Mucosa of stomach (tissue), 1 donor: ENCODE data around the gene SMYD2.

Experiments used
- H3K27me3 ChIP-seq: one replicate; pipeline ENCODE4 v1.7.0; 2013; ENCODE audit warnings: mild to moderate bottlenecking, low read length; ENCODE audit not compliant: control insufficient read depth, insufficient read depth
- H3K36me3 ChIP-seq: one replicate; pipeline ENCODE4 v1.7.0; 2013; ENCODE audit warnings: low read length; ENCODE audit not compliant: control insufficient read depth, insufficient read depth
- H3K4me1 ChIP-seq: one replicate; pipeline ENCODE4 v1.7.0; 2013; ENCODE audit warnings: mild to moderate bottlenecking, low read length; ENCODE audit not compliant: control insufficient read depth, insufficient read depth
- H3K4me3 ChIP-seq: one replicate; pipeline ENCODE4 v1.7.0; 2013; ENCODE audit warnings: low read length
- H3K9ac ChIP-seq: one replicate; pipeline ENCODE4 v1.7.0; 2013; ENCODE audit warnings: mild to moderate bottlenecking, low read length, moderate library complexity
- H3K9me3 ChIP-seq: one replicate; pipeline ENCODE4 v1.7.0; 2013; ENCODE audit warnings: mild to moderate bottlenecking, low read length, moderate library complexity; ENCODE audit not compliant: control insufficient read depth
- donor health status: Pancreatic carcinoma.

Gene SMYD2

GRCh38 chr1:214329470-214330220 is 48.7 kb downstream of the SMYD2 start:
- H3K36me3 ChIP-seq = no peaks in the 10 kb centered on the region
- no peak overlapping the region for H3K9ac ChIP-seq
- peaks cover 17% of the 10 kb centered on the region for H3K4me1 ChIP-seq
- no peaks in the 10 kb centered on the region for H3K27me3 ChIP-seq
- H3K9me3 ChIP-seq = no peaks in the 10 kb centered on the region
- no peak overlapping the region for H3K4me3 ChIP-seq

- Histone ChIP-seq H3K27me3 (no peaks in the 10 kb centered on the region), H3K4me1 (peaks cover 17% of the 10 kb centered on the region), H3K36me3 (no peaks in the 10 kb centered on the region), H3K9ac (no peak overlapping the region), H3K4me3 (no peak overlapping the region), H3K9me3 (no peaks in the 10 kb centered on the region)
Observed at GRCh38 chr1:214330222-214330621, 49.3 kb downstream of the SMYD2 start.

GRCh38 chr1:214330715-214331114 is 49.8 kb downstream of the SMYD2 start:
- Histone ChIP-seq H3K4me3 (no peak overlapping the region), H3K27me3 (no peaks in the 10 kb centered on the region), H3K36me3 (no peaks in the 10 kb centered on the region), H3K9me3 (no peaks in the 10 kb centered on the region), H3K4me1 (peaks cover 17% of the 10 kb centered on the region), H3K9ac (no peak overlapping the region)

- H3K36me3 ChIP-seq = no peaks in the 10 kb centered on the region
- H3K4me3 ChIP-seq = no peak overlapping the region
- H3K9me3 ChIP-seq = no peaks in the 10 kb centered on the region
- no peak overlapping the region for H3K9ac ChIP-seq
- no peaks in the 10 kb centered on the region for H3K27me3 ChIP-seq
- peaks cover 17% of the 10 kb centered on the region for H3K4me1 ChIP-seq
Observed at GRCh38 chr1:214331180-214331579, 50.2 kb downstream of the SMYD2 start.

GRCh38 chr1:214331827-214332423 is 51.0 kb downstream of the SMYD2 start:
- no peak overlapping the region for H3K9ac ChIP-seq

GRCh38 chr1:214332946-214333798 is 52.2 kb downstream of the SMYD2 start:
- Histone ChIP-seq H3K9me3 (no peaks in the 10 kb centered on the region), H3K4me1 (peaks cover 17% of the 10 kb centered on the region), H3K4me3 (no peak overlapping the region), H3K36me3 (no peaks in the 10 kb centered on the region), H3K27me3 (no peaks in the 10 kb centered on the region), H3K9ac (no peak overlapping the region)

More at GRCh38 chr1:214331827-214332423, 51.0 kb downstream of the SMYD2 start:
- Histone ChIP-seq H3K36me3 (no peaks in the 10 kb centered on the region), H3K4me3 (no peak overlapping the region), H3K27me3 (no peaks in the 10 kb centered on the region), H3K9me3 (no peaks in the 10 kb centered on the region), H3K4me1 (peaks cover 17% of the 10 kb centered on the region)

- H3K4me3 ChIP-seq = no peak overlapping the region
- H3K27me3 ChIP-seq = no peaks in the 10 kb centered on the region
- H3K9ac ChIP-seq = no peak overlapping the region
- H3K36me3 ChIP-seq = no peaks in the 10 kb centered on the region
- H3K4me1 ChIP-seq = peaks cover 10% of the 10 kb centered on the region
- H3K9me3 ChIP-seq = no peaks in the 10 kb centered on the region
Observed at GRCh38 chr1:214335567-214335966, 54.6 kb downstream of the SMYD2 start.

GRCh38 chr1:214337015-214337414 is 56.1 kb downstream of the SMYD2 start:
- H3K36me3 ChIP-seq = no peaks in the 10 kb centered on the region
- no peak overlapping the region for H3K9ac ChIP-seq
- peaks cover 6% of the 10 kb centered on the region for H3K4me1 ChIP-seq
- no peak overlapping the region for H3K4me3 ChIP-seq
- no peaks in the 10 kb centered on the region for H3K9me3 ChIP-seq
- H3K27me3 ChIP-seq = no peaks in the 10 kb centered on the region

GRCh38 chr1:214337511-214337910 is 56.6 kb downstream of the SMYD2 start:
- Histone ChIP-seq H3K9ac (no peak overlapping the region), H3K27me3 (no peaks in the 10 kb centered on the region)

GRCh38 chr1:214338212-214338611 is 57.3 kb downstream of the SMYD2 start:
- peaks cover 3% of the 10 kb centered on the region for H3K4me1 ChIP-seq

More at GRCh38 chr1:214337511-214337910, 56.6 kb downstream of the SMYD2 start:
- Histone ChIP-seq H3K9me3 (no peaks in the 10 kb centered on the region), H3K36me3 (no peaks in the 10 kb centered on the region), H3K4me1 (peaks cover 6% of the 10 kb centered on the region), H3K4me3 (no peak overlapping the region)

GRCh38 chr1:214341459-214341858 is 60.5 kb downstream of the SMYD2 start:
- Histone ChIP-seq H3K4me3 (no peak overlapping the region), H3K27me3 (no peaks in the 10 kb centered on the region), H3K4me1 (no peaks in the 10 kb centered on the region), H3K9me3 (no peaks in the 10 kb centered on the region), H3K36me3 (no peaks in the 10 kb centered on the region), H3K9ac (no peak overlapping the region)

More at GRCh38 chr1:214338212-214338611, 57.3 kb downstream of the SMYD2 start:
- H3K36me3 ChIP-seq = no peaks in the 10 kb centered on the region
- no peak overlapping the region for H3K4me3 ChIP-seq
- no peak overlapping the region for H3K9ac ChIP-seq
- no peaks in the 10 kb centered on the region for H3K27me3 ChIP-seq
- H3K9me3 ChIP-seq = no peaks in the 10 kb centered on the region

- no peaks in the 10 kb centered on the region for H3K27me3 ChIP-seq
- no peaks in the 10 kb centered on the region for H3K4me1 ChIP-seq
- H3K9ac ChIP-seq = no peak overlapping the region
- H3K36me3 ChIP-seq = no peaks in the 10 kb centered on the region
- no peak overlapping the region for H3K4me3 ChIP-seq
- no peaks in the 10 kb centered on the region for H3K9me3 ChIP-seq
Observed at GRCh38 chr1:214341932-214342331, 61.0 kb downstream of the SMYD2 start.
